SK-MEL-5 (cell line): Measurements from ENCODE around the gene BCDIN3D. TPM values are rescaled to one million over a fixed set of nuclear protein-coding genes. Genes with fewer than 3 reads are reported as not detected.

Experiments
- DNase-seq: peaks from one replicate; pipeline ENCODE4 v3.0.0-alpha.2; 2016; ENCODE audit warnings: low read depth, low spot score
- in situ Hi-C: cut with HindIII; loops from 2 replicates; pipeline ENCODE4 v1.10.0; 2016; ENCODE audit warnings: low sequenced_read_pairs, high pct_unique_total_duplicates, low pct_unique_long_range_greater_than_20kb
- total RNA-seq: library from RNA; depleted of rRNA; stranded (reverse); fragments of >200 nt; shearing (Covaris generic); gene quantifications from 2 replicates; pipeline ENCODE4 v1.2.3, GENCODE V29; 2014

BCDIN3D gene
- total RNA-seq, 1 experiment from 2014 or later: 7.2 TPM

- in situ Hi-C loops: no loop called here
- peak; percentile 96 for DNase-seq
Observed at GRCh38 chr12:49828133-49829091, 14.5 kb downstream of the BCDIN3D start, which contains the start of gene NCKAP5L. Gene NCKAP5L, minus strand, starts transcription at chr12:49828413. Its CDS starts 24,369 bp downstream, at chr12:49804044.

- in situ Hi-C loops: no loop called here
- peak; percentile 55 for DNase-seq
Observed at GRCh38 chr12:49827401-49828099, 15.4 kb downstream of the BCDIN3D start.

- no peak for DNase-seq
- in situ Hi-C loops: no loop called here
Observed at GRCh38 chr12:49827051-49827400, 15.9 kb downstream of the BCDIN3D start.

GRCh38 chr12:49825971-49826421, 16.9 kb downstream of the BCDIN3D start:
- DNase-seq: no peak
- in situ Hi-C loops: no loop called here

- in situ Hi-C loops: no loop called here
- no peak for DNase-seq
Observed at GRCh38 chr12:49825360-49825970, 17.4 kb downstream of the BCDIN3D start.

GRCh38 chr12:49824895-49825294, 18.0 kb downstream of the BCDIN3D start:
- no peak for DNase-seq
- in situ Hi-C loops: no loop called here

GRCh38 chr12:49824416-49824815, 18.5 kb downstream of the BCDIN3D start:
- in situ Hi-C loops: no loop called here
- no peak for DNase-seq

- in situ Hi-C loops: no loop called here
- no peak for DNase-seq
Observed at GRCh38 chr12:49823951-49824350, 19.0 kb downstream of the BCDIN3D start.

- in situ Hi-C loops: no loop called here
- DNase-seq: no peak
Observed at GRCh38 chr12:49823350-49823749, 19.6 kb downstream of the BCDIN3D start.

GRCh38 chr12:49821373-49822287, 21.3 kb downstream of the BCDIN3D start:
- no peak for DNase-seq
- in situ Hi-C loops: no loop called here

GRCh38 chr12:49819786-49820185, 23.1 kb downstream of the BCDIN3D start:
- in situ Hi-C loops: no loop called here
- DNase-seq: no peak

- no peak for DNase-seq
- in situ Hi-C loops: no loop called here
Observed at GRCh38 chr12:49818241-49818895, 24.5 kb downstream of the BCDIN3D start.

- in situ Hi-C loops: no loop called here
- no peak for DNase-seq
Observed at GRCh38 chr12:49813131-49813530, 29.8 kb downstream of the BCDIN3D start.

GRCh38 chr12:49811961-49812401, 30.9 kb downstream of the BCDIN3D start:
- in situ Hi-C loops: no loop called here
- no peak for DNase-seq

GRCh38 chr12:49811136-49811535, 31.8 kb downstream of the BCDIN3D start:
- in situ Hi-C loops: no loop called here
- peak; percentile 49 for DNase-seq

GRCh38 chr12:49809906-49810389, 33.0 kb downstream of the BCDIN3D start:
- no peak for DNase-seq
- in situ Hi-C loops: no loop called here
